Neural cell (in vitro differentiated cells): ENCODE results near the gene EYS. TPM values are rescaled to one million over a fixed set of nuclear protein-coding genes. Genes with fewer than 3 reads are reported as not detected.

ENCODE experiments used
- H2AFZ ChIP-seq: fragments of 200-600, 300-800 bp; sonication (generic), shearing (Covaris generic); 2 replicates; pipeline ENCODE4 v1.6.0; 2014; ENCODE audit warnings: low read depth, mild to moderate bottlenecking, antibody characterized with exemption, low read length, moderate library complexity
- H3F3A ChIP-seq: fragments of 200-600 bp; shearing (Covaris generic); 2 replicates; pipeline ENCODE4 v1.6.1; 2016; ENCODE audit warnings: mild to moderate bottlenecking, moderate library complexity, mixed read lengths, antibody characterized with exemption, low read length; ENCODE audit not compliant: insufficient read depth, poor library complexity, severe bottlenecking
- H3K27ac ChIP-seq: fragments of 200-600, 300-800 bp; sonication (generic), shearing (Covaris generic); 2 replicates; pipeline ENCODE4 v1.5.1; 2014; ENCODE audit warnings: mild to moderate bottlenecking, low read length, moderate library complexity
- H3K27me3 ChIP-seq: fragments of 300-800, 200-600 bp; sonication (generic), shearing (Covaris generic); 2 replicates; pipeline ENCODE4 v1.6.0; 2014; ENCODE audit warnings: mild to moderate bottlenecking, low read depth, low read length, moderate library complexity; ENCODE audit not compliant: insufficient read depth
- H3K36me3 ChIP-seq: fragments of 300-800, 200-600 bp; sonication (generic), shearing (Covaris generic); 2 replicates; pipeline ENCODE4 v1.5.1; 2014; ENCODE audit warnings: mild to moderate bottlenecking, antibody characterized with exemption, low read length, moderate library complexity; ENCODE audit not compliant: insufficient read depth
- H3K4me2 ChIP-seq: fragments of 300-800, 200-600 bp; sonication (generic), shearing (Covaris generic); 2 replicates; pipeline ENCODE4 v1.6.0; 2014; ENCODE audit warnings: mild to moderate bottlenecking, low read length
- H3K4me3 ChIP-seq: fragments of 300-800, 200-600 bp; sonication (generic), shearing (Covaris generic); 2 replicates; pipeline ENCODE4 v1.5.1; 2014; ENCODE audit warnings: mild to moderate bottlenecking, low read length, moderate library complexity
- H3K79me2 ChIP-seq: fragments of 200-600 bp; shearing (Covaris generic); replicated peaks from 2 replicates; pipeline ENCODE4 v1.6.0; 2014; ENCODE audit warnings: mild to moderate bottlenecking, low read length, moderate library complexity; ENCODE audit not compliant: insufficient read depth
- H3K9ac ChIP-seq: fragments of 300-800, 200-600 bp; sonication (generic), shearing (Covaris generic); 2 replicates; pipeline ENCODE4 v1.6.1; 2016; ENCODE audit warnings: mild to moderate bottlenecking, low read length, mixed read lengths
- H3K9me2 ChIP-seq: fragments of 200-600 bp; shearing (Covaris generic); 2 replicates; pipeline ENCODE4 v1.6.1; 2016; ENCODE audit warnings: mild to moderate bottlenecking, low read length, mixed read lengths; ENCODE audit not compliant: insufficient read depth
- H3K9me3 ChIP-seq: fragments of 200-600, 300-800 bp; sonication (generic), shearing (Covaris generic); 2 replicates; pipeline ENCODE4 v1.6.1; 2016; ENCODE audit warnings: mild to moderate bottlenecking, mixed run types, low read length, moderate library complexity, mixed read lengths
- H4K20me1 ChIP-seq: fragments of 200-600 bp; shearing (Covaris generic); 2 replicates; pipeline ENCODE4 v1.6.1; 2016; ENCODE audit warnings: mild to moderate bottlenecking, mixed run types; ENCODE audit not compliant: insufficient read depth
- CTCF ChIP-seq: fragments of 450-650 bp; IDR thresholded peaks from 2 replicates; pipeline ENCODE4 v1.5.1; 2014; ENCODE audit warnings: antibody characterized with exemption, mild to moderate bottlenecking, moderate library complexity; ENCODE audit not compliant: poor library complexity, severe bottlenecking
- EP300 ChIP-seq: fragments of 450-650 bp; conservative IDR thresholded peaks from 2 replicates; pipeline ENCODE4 v1.6.1; 2014; ENCODE audit warnings: antibody characterized with exemption, mild to moderate bottlenecking, moderate library complexity; ENCODE audit not compliant: poor library complexity, severe bottlenecking
- EZH2 ChIP-seq: fragments of 200-600, 300-800 bp; shearing (Covaris generic), sonication (generic); IDR thresholded peaks from 2 replicates; pipeline ENCODE4 v1.6.1; 2014; ENCODE audit warnings: antibody characterized with exemption, low read length, borderline replicate concordance, mild to moderate bottlenecking; ENCODE audit not compliant: insufficient read depth, poor library complexity, severe bottlenecking
- MXI1 ChIP-seq: fragments of 450-650 bp; conservative IDR thresholded peaks from 2 replicates; pipeline ENCODE4 v1.6.1; 2014; ENCODE audit warnings: antibody characterized with exemption, mild to moderate bottlenecking; ENCODE audit not compliant: poor library complexity, severe bottlenecking
- POLR2AphosphoS5 ChIP-seq: IDR thresholded peaks from 2 replicates; pipeline ENCODE4 v1.6.1; 2012
- RAD21 ChIP-seq: fragments of 450-650 bp; conservative IDR thresholded peaks from 2 replicates; pipeline ENCODE4 v1.6.1; 2014; ENCODE audit warnings: antibody characterized with exemption, mild to moderate bottlenecking, moderate library complexity
- REST ChIP-seq: IDR thresholded peaks from 2 replicates; pipeline ENCODE4 v1.6.1; 2012; ENCODE audit warnings: borderline replicate concordance
- SMC3 ChIP-seq: fragments of 450-650 bp; conservative IDR thresholded peaks from 2 replicates; pipeline ENCODE4 v1.6.1; 2014; ENCODE audit warnings: antibody characterized with exemption, mild to moderate bottlenecking, moderate library complexity; ENCODE audit not compliant: poor library complexity
- TAF1 ChIP-seq: IDR thresholded peaks from 2 replicates; pipeline ENCODE4 v1.6.1; 2012; ENCODE audit warnings: low read depth
- polyA plus RNA-seq: library from polyadenylated mRNA; depleted of rRNA; stranded (reverse); fragments of >200 nt; gene quantifications from 2 replicates; pipeline ENCODE4 v1.2.3, GENCODE V29; 2014

Gene EYS
- polyA plus RNA-seq, 1 donor from 2014 or later, result 0.38 TPM

DNA sequence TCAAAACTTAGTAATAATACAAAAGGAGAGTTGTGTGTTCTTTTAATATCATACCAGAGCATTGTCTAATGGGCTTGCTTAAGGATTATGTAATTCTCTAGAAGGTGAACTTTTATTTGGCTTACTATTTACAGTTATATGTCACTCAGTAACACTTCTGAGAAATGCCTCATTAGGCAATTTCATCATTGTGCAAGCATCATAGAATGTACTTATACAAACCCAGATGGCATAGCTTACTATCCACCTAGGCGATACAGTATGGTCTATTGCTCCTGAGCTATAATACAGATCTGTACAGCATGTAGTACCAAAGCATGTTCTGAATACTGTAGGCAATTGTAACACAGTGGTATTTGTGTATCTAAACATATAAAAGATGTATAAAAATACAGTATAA is 1731.3 kb downstream of the EYS start:
- Histone ChIP-seq H3K27ac (no peak overlapping the region), H3K9me3 (no peaks in the 10 kb centered on the region), H3K79me2 (no peaks in the 10 kb centered on the region), H3K4me2 (no peak overlapping the region), H3K9me2 (no peaks in the 10 kb centered on the region), H3K27me3 (no peaks in the 10 kb centered on the region), H3K36me3 (no peaks in the 10 kb centered on the region), H4K20me1 (no peaks in the 10 kb centered on the region), H3F3A (no peaks in the 10 kb centered on the region), H3K9ac (no peak overlapping the region), H3K4me3 (no peak overlapping the region), H2AFZ (no peak overlapping the region)
- no peak for TF ChIP-seq RAD21

- Histone ChIP-seq H3K79me2 (no peaks in the 10 kb centered on the region), H3K9ac (no peak overlapping the region), H4K20me1 (no peaks in the 10 kb centered on the region), H3F3A (no peaks in the 10 kb centered on the region), H3K4me3 (no peak overlapping the region), H2AFZ (no peak overlapping the region), H3K27me3 (no peaks in the 10 kb centered on the region), H3K27ac (no peak overlapping the region), H3K36me3 (no peaks in the 10 kb centered on the region), H3K4me2 (no peak overlapping the region), H3K9me3 (no peaks in the 10 kb centered on the region), H3K9me2 (no peaks in the 10 kb centered on the region)
- TF ChIP-seq RAD21 (no peak), MXI1 (no peak), POLR2AphosphoS5 (no peak), SMC3 (no peak), EP300 (no peak), REST (no peak), TAF1 (no peak), CTCF (no peak), EZH2 (no peak)
These were observed 1738.4 kb downstream of the EYS start for GRCh38 chr6:63968650-63969049.

GRCh38 chr6:63964366-63964765 is 1742.7 kb downstream of the EYS start:
- Histone ChIP-seq H3K9me2 (no peaks in the 10 kb centered on the region), H3K27me3 (no peaks in the 10 kb centered on the region), H3K79me2 (no peaks in the 10 kb centered on the region), H3F3A (no peaks in the 10 kb centered on the region), H3K27ac (no peak overlapping the region), H3K9ac (no peak overlapping the region), H3K36me3 (no peaks in the 10 kb centered on the region), H4K20me1 (no peaks in the 10 kb centered on the region), H2AFZ (no peak overlapping the region), H3K9me3 (no peaks in the 10 kb centered on the region), H3K4me3 (no peak overlapping the region), H3K4me2 (no peak overlapping the region)
- TF ChIP-seq SMC3 (no peak), TAF1 (no peak), EP300 (no peak), MXI1 (no peak), RAD21 (no peak)
